ENCODE data around the gene OGFR.

OGFR gene

GRCh38 chr20:62785393-62785792 is 19.2 kb upstream of the OGFR start:
- H3K27ac ChIP-seq = no peak overlapping the region
- TF ChIP-seq CTCF (conservative IDR thresholded peaks at IDR 0.05) = no peak
- TF ChIP-seq ZFX (IDR thresholded peaks at IDR 0.05) = no peak

- no peak overlapping the region for H3K27ac ChIP-seq
- TF ChIP-seq ZFX (IDR thresholded peaks at IDR 0.05) = no peak
- TF ChIP-seq CTCF (conservative IDR thresholded peaks at IDR 0.05) = no peak
Observed at GRCh38 chr20:62786157-62786556, 18.5 kb upstream of the OGFR start.

- H3K27ac ChIP-seq = no peak overlapping the region
- TF ChIP-seq CTCF (conservative IDR thresholded peaks at IDR 0.05) = no peak
- TF ChIP-seq ZFX (IDR thresholded peaks at IDR 0.05) = no peak
Observed at GRCh38 chr20:62787321-62787720, 17.3 kb upstream of the OGFR start.

GRCh38 chr20:62787866-62788265 is 16.8 kb upstream of the OGFR start:
- H3K27ac ChIP-seq = no peak overlapping the region
- TF ChIP-seq ZFX (IDR thresholded peaks at IDR 0.05) = no peak
- TF ChIP-seq CTCF (conservative IDR thresholded peaks at IDR 0.05) = no peak

GRCh38 chr20:62788607-62789006 is 16.0 kb upstream of the OGFR start:
- no peak overlapping the region for H3K27ac ChIP-seq
- TF ChIP-seq ZFX (IDR thresholded peaks at IDR 0.05) = no peak
- TF ChIP-seq CTCF (conservative IDR thresholded peaks at IDR 0.05) = no peak

- H3K27ac ChIP-seq = no peak overlapping the region
- no peak for TF ChIP-seq CTCF (conservative IDR thresholded peaks at IDR 0.05)
- TF ChIP-seq ZFX (IDR thresholded peaks at IDR 0.05) = no peak
Observed at GRCh38 chr20:62790075-62790474, 14.6 kb upstream of the OGFR start.

GRCh38 chr20:62791301-62792181 is 13.1 kb upstream of the OGFR start:
- no peak overlapping the region for H3K27ac ChIP-seq
- no peak for TF ChIP-seq ZFX (IDR thresholded peaks at IDR 0.05)
- peak; percentile 97 for TF ChIP-seq CTCF (conservative IDR thresholded peaks at IDR 0.05)
